HG02759 (cell line): ENCODE data around the gene ACR.

ENCODE experiments used
- ATAC-seq: cut with Tn5 transposase; IDR thresholded peaks from one replicate; pipeline ENCODE4 v1.9.1; 2021; ENCODE audit warnings: mild to moderate bottlenecking, moderate library complexity; ENCODE audit not compliant: unreplicated experiment

Gene ACR

GRCh38 chr22:50716290-50717024 lies 21.5 kb upstream of the ACR start:
- ATAC-seq = no peak

DNA sequence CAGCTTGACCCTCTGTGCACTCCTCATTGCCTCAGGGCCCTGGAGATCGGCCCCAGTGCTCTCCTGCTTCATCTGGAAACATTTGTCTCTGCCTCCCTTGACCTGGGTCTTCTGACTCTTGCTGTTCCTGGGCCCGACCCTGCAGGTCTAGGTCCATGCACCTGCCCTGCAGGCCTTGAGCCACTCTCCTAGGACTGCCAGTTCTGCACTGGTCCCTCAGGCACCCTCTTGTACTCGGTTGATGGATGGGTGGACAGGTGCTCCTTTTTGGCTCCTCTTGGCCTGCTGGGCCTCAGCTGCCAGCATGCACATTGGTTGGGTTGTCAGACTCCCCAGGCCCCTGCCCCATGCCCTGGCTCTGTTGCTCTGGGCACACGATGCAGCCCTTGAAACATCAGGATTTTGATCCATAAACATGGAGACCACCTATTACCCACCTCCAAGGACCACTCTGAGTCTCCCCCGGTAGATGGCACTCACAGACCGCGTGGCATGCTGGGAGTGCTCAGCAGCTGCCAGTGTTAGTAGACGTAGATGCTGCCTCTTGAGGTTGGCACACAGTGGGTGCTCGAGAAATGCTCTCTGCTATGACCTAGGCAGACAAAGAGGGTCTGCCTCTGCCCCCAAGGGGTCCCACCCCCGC lies 20.2 kb upstream of the ACR start:
- ATAC-seq = no peak

GRCh38 chr22:50718352-50718709 lies 19.7 kb upstream of the ACR start:
- no peak for ATAC-seq

DNA sequence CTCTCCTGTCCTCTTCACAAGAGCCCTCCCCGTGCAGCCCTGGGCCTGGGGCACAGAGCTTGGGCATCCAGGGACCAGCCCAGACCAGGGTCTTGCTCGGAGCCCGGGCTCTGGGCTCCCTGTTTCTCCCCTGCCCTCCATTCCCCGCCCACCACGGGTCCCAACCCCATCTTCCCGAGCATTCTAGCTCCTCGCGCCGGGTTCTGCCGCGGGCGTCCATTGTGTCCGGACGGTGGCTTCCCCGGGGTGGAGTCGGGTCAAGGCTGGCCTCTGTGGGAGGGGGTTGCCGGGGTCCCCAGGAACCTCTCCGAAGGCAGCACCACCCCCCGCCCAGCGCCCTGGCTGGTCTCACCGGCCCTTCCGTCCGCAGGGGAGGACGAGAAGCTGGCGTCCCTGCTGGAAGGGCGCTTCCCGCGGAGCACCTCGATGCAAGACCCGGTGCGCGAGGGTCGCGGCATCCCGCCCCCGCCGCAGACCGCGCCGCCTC lies 18.1 kb upstream of the ACR start:
- ATAC-seq = no peak

DNA sequence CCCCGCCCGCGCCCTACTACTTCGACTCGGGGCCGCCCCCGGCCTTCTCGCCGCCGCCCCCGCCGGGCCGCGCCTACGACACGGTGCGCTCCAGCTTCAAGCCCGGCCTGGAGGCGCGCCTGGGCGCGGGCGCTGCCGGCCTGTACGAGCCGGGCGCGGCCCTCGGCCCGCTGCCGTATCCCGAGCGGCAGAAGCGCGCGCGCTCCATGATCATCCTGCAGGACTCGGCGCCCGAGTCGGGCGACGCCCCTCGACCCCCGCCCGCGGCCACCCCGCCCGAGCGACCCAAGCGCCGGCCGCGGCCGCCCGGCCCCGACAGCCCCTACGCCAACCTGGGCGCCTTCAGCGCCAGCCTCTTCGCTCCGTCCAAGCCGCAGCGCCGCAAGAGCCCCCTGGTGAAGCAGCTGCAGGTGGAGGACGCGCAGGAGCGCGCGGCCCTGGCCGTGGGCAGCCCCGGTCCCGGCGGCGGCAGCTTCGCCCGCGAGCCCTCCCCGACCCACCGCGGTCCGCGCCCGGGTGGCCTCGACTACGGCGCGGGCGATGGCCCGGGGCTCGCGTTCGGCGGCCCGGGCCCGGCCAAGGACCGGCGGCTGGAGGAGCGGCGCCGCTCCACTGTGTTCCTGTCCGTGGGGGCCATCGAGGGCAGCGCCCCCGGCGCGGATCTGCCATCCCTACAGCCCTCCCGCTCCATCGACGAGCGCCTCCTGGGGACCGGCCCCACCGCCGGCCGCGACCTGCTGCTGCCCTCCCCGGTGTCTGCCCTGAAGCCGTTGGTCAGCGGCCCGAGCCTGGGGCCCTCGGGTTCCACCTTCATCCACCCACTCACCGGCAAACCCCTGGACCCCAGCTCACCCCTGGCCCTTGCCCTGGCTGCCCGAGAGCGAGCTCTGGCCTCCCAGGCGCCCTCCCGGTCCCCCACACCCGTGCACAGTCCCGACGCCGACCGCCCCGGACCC lies 17.4 kb upstream of the ACR start:
- no peak for ATAC-seq

GRCh38 chr22:50721257-50721844 lies 16.7 kb upstream of the ACR start:
- no peak for ATAC-seq

DNA sequence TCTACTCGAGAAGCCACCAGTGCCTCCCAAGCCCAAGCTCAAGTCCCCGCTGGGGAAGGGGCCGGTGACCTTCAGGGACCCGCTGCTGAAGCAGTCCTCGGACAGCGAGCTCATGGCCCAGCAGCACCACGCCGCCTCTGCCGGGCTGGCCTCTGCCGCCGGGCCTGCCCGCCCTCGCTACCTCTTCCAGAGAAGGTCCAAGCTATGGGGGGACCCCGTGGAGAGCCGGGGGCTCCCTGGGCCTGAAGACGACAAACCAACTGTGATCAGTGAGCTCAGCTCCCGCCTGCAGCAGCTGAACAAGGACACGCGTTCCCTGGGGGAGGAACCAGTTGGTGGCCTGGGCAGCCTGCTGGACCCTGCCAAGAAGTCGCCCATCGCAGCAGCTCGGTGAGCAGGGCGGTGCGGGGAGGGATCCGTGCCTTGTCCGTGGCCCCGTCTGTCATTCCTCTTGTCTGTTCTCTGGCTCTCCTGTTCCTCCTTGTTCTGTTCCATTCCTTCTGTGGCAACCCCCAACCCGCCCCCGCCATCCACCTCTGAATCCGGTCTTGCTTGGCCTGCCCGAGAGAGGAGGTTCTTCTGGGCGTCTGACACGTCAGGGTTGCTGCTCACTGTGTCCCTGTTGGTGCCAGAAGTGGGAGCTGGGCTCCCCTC lies 15.8 kb upstream of the ACR start:
- ATAC-seq = no peak

GRCh38 chr22:50722716-50723428 lies 15.1 kb upstream of the ACR start:
- no peak for ATAC-seq

DNA sequence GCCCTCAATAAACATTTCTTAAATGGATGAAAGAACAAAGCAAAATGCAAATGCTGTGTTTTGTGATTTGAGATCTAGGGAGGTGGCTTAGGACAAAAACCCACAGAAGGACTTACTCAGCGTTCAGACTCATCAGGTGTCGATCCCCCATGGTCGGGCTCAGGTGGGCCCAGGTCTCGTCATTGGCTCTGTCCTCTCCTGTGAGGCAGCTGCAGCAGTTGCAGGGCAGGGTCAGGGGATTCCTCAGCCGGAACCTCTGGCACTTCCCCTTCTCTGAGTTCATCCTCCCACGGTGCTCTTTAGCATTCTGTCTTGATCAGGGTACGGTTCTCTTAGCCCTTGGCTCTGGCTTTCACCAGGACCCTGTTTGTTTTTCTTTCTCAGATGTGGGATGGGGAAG lies 14.0 kb upstream of the ACR start:
- no peak for ATAC-seq

DNA sequence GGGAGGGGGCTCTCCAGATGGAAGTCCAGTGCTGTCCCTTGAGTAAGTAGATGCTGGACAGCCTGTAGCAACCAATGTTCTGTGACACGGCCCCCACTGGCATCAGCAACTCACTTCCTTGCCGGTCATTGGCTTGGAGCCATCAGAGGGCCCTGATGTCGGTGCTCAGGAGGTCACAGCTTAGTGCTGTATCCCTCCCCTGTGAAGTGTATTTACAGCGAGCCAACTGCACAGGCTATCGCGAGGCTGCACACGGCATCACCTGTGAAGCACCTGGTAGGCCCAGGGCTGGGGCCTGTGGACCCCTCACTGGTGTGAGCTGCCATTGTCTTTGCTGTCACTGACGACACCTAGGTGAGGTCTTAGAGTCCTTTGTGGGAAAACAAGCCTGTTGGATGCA lies 13.4 kb upstream of the ACR start:
- no peak for ATAC-seq

- no peak for ATAC-seq
These were observed 12.4 kb upstream of the ACR start for GRCh38 chr22:50725597-50725996.

DNA sequence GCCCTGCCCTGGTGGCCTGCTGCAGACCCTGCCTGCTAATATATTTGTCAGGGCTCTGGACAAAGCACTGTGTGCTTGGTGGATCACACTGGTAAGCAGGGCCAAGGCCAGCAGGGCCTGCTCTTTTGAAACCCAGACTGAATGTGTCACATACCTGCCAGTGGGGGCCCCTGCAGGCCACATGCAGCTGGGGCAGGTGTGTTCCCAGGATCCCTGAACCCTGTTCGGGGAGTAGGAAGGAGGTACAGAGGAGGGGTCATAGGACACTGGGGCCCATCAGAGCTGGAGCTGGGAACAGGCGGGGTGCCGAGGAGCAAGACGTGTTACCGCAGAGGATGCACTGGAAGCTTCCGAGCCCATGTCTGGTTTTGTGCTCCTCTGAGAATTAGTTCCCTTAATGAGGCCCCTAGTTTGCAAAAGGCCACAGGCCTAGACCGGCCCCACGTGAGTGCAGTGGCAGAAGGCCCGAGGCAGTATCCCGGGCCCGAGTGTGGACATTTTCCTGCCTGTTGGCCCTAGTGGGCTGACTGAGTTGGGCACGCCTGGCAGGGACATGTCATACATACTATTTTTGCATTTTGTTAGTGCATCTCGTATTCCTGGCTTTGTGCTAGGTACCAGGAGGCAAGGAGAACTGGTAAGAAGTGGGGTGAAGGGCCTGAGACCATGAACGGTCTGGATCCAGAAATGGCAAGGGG lies 11.2 kb upstream of the ACR start:
- no peak for ATAC-seq

GRCh38 chr22:50727678-50728522 lies 10.1 kb upstream of the ACR start:
- ATAC-seq = no peak

DNA sequence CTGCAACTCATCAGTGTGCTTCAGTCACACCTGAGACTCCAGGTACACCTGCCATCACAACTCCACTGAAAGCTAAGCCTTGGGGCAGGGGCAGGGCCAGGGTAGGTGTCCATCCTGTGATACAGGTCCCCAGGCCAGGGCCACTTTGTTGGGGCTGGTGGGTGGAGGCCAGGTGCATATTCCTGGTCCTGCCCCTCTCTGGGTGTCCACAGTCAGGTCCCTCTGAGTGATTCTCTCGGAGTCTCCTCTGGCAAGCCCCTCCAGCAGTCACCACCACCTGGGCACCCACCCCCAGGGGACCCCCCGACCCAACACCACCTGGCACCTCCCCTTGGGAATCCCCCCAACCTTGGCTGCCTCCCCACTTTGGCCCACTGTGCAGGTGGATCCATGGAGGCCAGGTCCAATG lies 9.5 kb upstream of the ACR start:
- no peak for ATAC-seq

DNA sequence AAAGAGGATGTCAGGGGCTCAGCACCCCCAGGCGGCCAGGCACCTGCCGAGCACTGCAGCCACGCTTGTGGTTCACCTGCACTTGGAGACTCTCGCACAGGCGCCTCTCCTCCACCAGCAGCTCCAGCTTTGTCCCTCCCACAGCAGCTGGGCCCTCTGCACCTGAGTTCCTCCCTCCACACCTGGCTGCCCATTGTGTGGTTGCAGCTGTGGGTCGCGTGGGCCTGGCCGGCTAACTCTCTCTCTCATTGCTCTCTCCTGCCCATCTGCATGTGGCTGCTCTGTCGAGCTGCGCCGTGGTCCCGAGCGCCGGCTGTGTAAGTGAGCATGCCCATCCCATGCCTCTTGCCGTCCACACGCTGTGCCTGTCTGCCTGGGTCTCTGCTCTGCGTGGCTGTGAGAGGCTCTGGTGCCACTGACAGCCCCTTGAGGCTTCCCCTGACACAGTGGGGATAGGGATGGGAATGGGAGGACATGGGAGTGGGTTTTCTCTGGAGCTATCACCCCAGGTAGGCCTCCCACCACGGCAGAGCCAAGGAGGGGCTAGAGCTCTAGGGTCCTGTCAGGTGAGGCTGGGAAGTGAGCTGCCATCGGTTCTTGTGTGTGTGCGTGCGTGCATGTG lies 8.5 kb upstream of the ACR start:
- ATAC-seq = no peak

- ATAC-seq = no peak
These were observed 7.8 kb upstream of the ACR start for GRCh38 chr22:50730013-50730891.
